ENCODE results near the gene NPAS1. TPM values are rescaled to one million over a fixed set of nuclear protein-coding genes. Genes with fewer than 3 reads are reported as not detected.

NPAS1 gene
- total and polyA plus RNA-seq, 2 of the 8 experiments (the other 6 are each of a cell fraction or from before 2014, with no cell fraction given), result 9.9 to 13.9 TPM

GRCh38 chr19:46999377-46999776 lies 20.3 kb upstream of the NPAS1 start:
- Histone ChIP-seq H3K56ac (replicated peaks; ENCODE audit: insufficient read length, low read depth, low read length) (no peak overlapping the region), H2BK20ac (ENCODE audit: low read length) (no peak overlapping the region), H3K23ac (ENCODE audit: insufficient read length) (no peak overlapping the region), H3K14ac (ENCODE audit: insufficient read length) (no peak overlapping the region), H4K91ac (replicated peaks; ENCODE audit: insufficient read length, low read length) (no peak overlapping the region), H2AFZ (ENCODE audit: low read length) (no peak overlapping the region), H4K5ac (ENCODE audit: insufficient read length, low read depth, low read length) (no peak overlapping the region), H3K27me3 (replicated peaks in 1 of 4; ENCODE audit: control insufficient read depth in 3 of 4, extremely low read depth in 1 of 4, insufficient read depth in 3 of 4, low read length in 3 of 4) (no peaks in the 10 kb centered on the region), H3K79me2 (ENCODE audit: control insufficient read depth in 1 of 2, insufficient read depth in 2 of 2, low read length in 2 of 2) (no peaks in the 10 kb centered on the region), H3K79me1 (ENCODE audit: low read depth, low read length) (peaks cover 2% of the 10 kb centered on the region; the same call in 1 of the 2 replicates), H3K4me1 (replicated peaks in 1 of 4; ENCODE audit: control insufficient read depth in 3 of 4, insufficient read depth in 4 of 4, low read length in 3 of 4) (peaks cover 0 to 3% (median 0%) of the 10 kb centered on the region in 4 experiments; a peak in 1 of 7 replicates), H3K9ac (replicated peaks in 1 of 4; ENCODE audit: extremely low read depth in 1 of 4, low read depth in 3 of 4, low read length in 3 of 4) (no peak overlapping the region), H2BK12ac (ENCODE audit: low read depth, low read length) (no peak overlapping the region), H4K8ac (ENCODE audit: extremely low read depth, insufficient read depth, low read length) (no peak overlapping the region), H2BK120ac (replicated peaks; ENCODE audit: low read depth, low read length) (no peak overlapping the region), H3K18ac (ENCODE audit: extremely low read depth, low read length) (no peak overlapping the region), H2BK5ac (ENCODE audit: low read depth, low read length) (no peak overlapping the region; the same call in 1 of the 2 replicates), H3K23me2 (ENCODE audit: low read depth, low read length) (no peaks in the 10 kb centered on the region), H3K4me2 (ENCODE audit: insufficient read depth in 1 of 2, low read depth in 2 of 2, low read length in 2 of 2) (no peak overlapping the region), H3K27ac (ENCODE audit: low read depth, low read length) (no peak overlapping the region), H2AK5ac (ENCODE audit: low read depth, low read length) (no peak overlapping the region), H3K36me3 (ENCODE audit: control insufficient read depth in 2 of 4, insufficient read depth in 4 of 4, low read length in 3 of 4) (peaks cover 2 to 22% (median 14%) of the 10 kb centered on the region in 4 experiments; a peak in 6 of 8 replicates), H3K4me3 (ENCODE audit: extremely low read depth in 1 of 4, insufficient read depth in 2 of 4, low read depth in 3 of 4, low read length in 4 of 4) (no peak overlapping the region), H3K4ac (replicated peaks; ENCODE audit: insufficient read length, low read depth, low read length) (no peak overlapping the region), H4K20me1 (replicated peaks in 1 of 2; ENCODE audit: control insufficient read depth in 1 of 2, insufficient read depth in 2 of 2, low read length in 2 of 2) (peaks cover 0 to 8% of the 10 kb centered on the region in 2 experiments), H3K9me3 (ENCODE audit: insufficient read depth in 2 of 2, low read depth in 1 of 2, low read length in 1 of 2) (no peaks in the 10 kb centered on the region), H2BK15ac (ENCODE audit: low read length) (no peak overlapping the region)
- WGBS, 2 experiments (ENCODE audit: extremely low coverage in 1 of 2, insufficient coverage in 1 of 2, insufficient read length in 1 of 2, insufficient replicate concordance in 2 of 2, low coverage in 1 of 2, low lambda C conversion rate in 2 of 2, missing lambda C conversion rate in 1 of 2), result 93% methylated on average over 7 of the region's 7 CpGs; no CpG with 5 or more reads in 1 of the 2 experiments
- no peak for FAIRE-seq
- DNase-seq (ENCODE audit: low read depth in 1 of 2, low spot score in 2 of 2), result no peak
- POLR2A ChIA-PET (ENCODE audit: partially characterized antibody), result no interaction called here
- CTCF ChIA-PET (ENCODE audit: partially characterized antibody), result interaction anchor here (6.1 kb wide), 1 partner anchor 14 kb away, joined by 43 read pairs; no protein-coding TSS in a partner anchor
- TF ChIP-seq SP2 (IDR thresholded peaks at IDR 0.05; ENCODE audit: low read length) (no peak), EP300 (IDR thresholded peaks at IDR 0.05; ENCODE audit: borderline replicate concordance in 1 of 2, low read depth in 2 of 2, low read length in 2 of 2) (no peak), E2F6 (IDR thresholded peaks at IDR 0.05) (no peak), JUND (IDR thresholded peaks at IDR 0.05; ENCODE audit: low read length) (no peak), YY1 (IDR thresholded peaks at IDR 0.05; ENCODE audit: low read depth, low read length) (no peak), SIN3A (conservative IDR thresholded peaks at IDR 0.05 in 1 of 2, IDR thresholded peaks at IDR 0.05 in 1 of 2; ENCODE audit: low read depth in 1 of 2, low read length in 2 of 2) (no peak), KDM1A (IDR thresholded peaks at IDR 0.05; ENCODE audit: borderline replicate concordance, low read length) (no peak), ATF3 (IDR thresholded peaks at IDR 0.05; ENCODE audit: insufficient read depth, low read depth, low read length) (no peak), ASH2L (IDR thresholded peaks at IDR 0.05; ENCODE audit: low read length) (no peak), POU5F1 (IDR thresholded peaks at IDR 0.05; ENCODE audit: low read depth, low read length) (no peak), RBBP5 (IDR thresholded peaks at IDR 0.05; ENCODE audit: borderline replicate concordance, low read depth, low read length) (no peak), TCF12 (IDR thresholded peaks at IDR 0.05; ENCODE audit: low read depth, low read length) (no peak), CBX8 (IDR thresholded peaks at IDR 0.05; ENCODE audit: borderline replicate concordance, low read depth, low read length) (no peak)
